GM21529 (cell line): Measurements from ENCODE around the gene MX1.

Source experiments
- ATAC-seq: cut with Tn5 transposase; IDR thresholded peaks from one replicate; pipeline ENCODE4 v1.9.1; 2021; ENCODE audit not compliant: unreplicated experiment

Gene MX1

GRCh38 chr21:41431788-41432548 is 5.9 kb downstream of the MX1 start:
- ATAC-seq, result peak; percentile 88

GRCh38 chr21:41432562-41433460 is 6.8 kb downstream of the MX1 start:
- no peak for ATAC-seq

GRCh38 chr21:41433566-41433965 is 7.5 kb downstream of the MX1 start:
- ATAC-seq, result no peak

- no peak for ATAC-seq
Measured at GRCh38 chr21:41435706-41436105, 9.7 kb downstream of the MX1 start.

GRCh38 chr21:41437729-41438128 is 11.7 kb downstream of the MX1 start:
- ATAC-seq, result no peak

- ATAC-seq, result no peak
Measured at GRCh38 chr21:41438425-41439113, 12.5 kb downstream of the MX1 start.

GRCh38 chr21:41439248-41439647 is 13.2 kb downstream of the MX1 start:
- ATAC-seq, result no peak

GRCh38 chr21:41441546-41441945 is 15.5 kb downstream of the MX1 start:
- ATAC-seq, result no peak

GRCh38 chr21:41442481-41443186 is 16.6 kb downstream of the MX1 start:
- ATAC-seq, result no peak

- ATAC-seq, result no peak
Measured at GRCh38 chr21:41443562-41443961, 17.5 kb downstream of the MX1 start.

- no peak for ATAC-seq
Measured at GRCh38 chr21:41444703-41445464, 18.8 kb downstream of the MX1 start.

GRCh38 chr21:41445465-41445862 is 19.4 kb downstream of the MX1 start:
- ATAC-seq, result no peak

- ATAC-seq, result no peak
Measured at GRCh38 chr21:41446586-41446985, 20.5 kb downstream of the MX1 start.

- no peak for ATAC-seq
Measured at GRCh38 chr21:41447356-41447755, 21.3 kb downstream of the MX1 start.

- no peak for ATAC-seq
Measured at GRCh38 chr21:41449613-41450012, 23.6 kb downstream of the MX1 start.

- no peak for ATAC-seq
Measured at GRCh38 chr21:41451753-41452676, 26.0 kb downstream of the MX1 start.

GRCh38 chr21:41453198-41453597 is 27.2 kb downstream of the MX1 start:
- no peak for ATAC-seq

- no peak for ATAC-seq
Measured at GRCh38 chr21:41453761-41454160, 27.7 kb downstream of the MX1 start.

- no peak for ATAC-seq
Measured at GRCh38 chr21:41458121-41458520, 32.1 kb downstream of the MX1 start.
